GM12878 (cell line): ENCODE results near the gene NPAS1. TPM values are rescaled to one million over a fixed set of nuclear protein-coding genes. Genes with fewer than 3 reads are reported as not detected.

Experiments
- ATAC-seq: fragments of 200-7000 bp; cut with Tn5 transposase; 3 replicates; pipeline ENCODE4 v1.9.1; 2020; ENCODE audit warnings: mild to moderate bottlenecking, moderate library complexity
- BruUV-seq: library from RNA; stranded (reverse); fragments of 400-500 nt; replicated peaks from 2 replicates; lab custom pipeline; 2021; lab: Mats Ljungman, UMichigan
- CTCF ChIA-PET: fragments of 300-600 bp; sonication (Branson Sonifier 250); formaldehyde crosslinking; extraction: SDS; loops from one replicate; lab custom pipeline; 2021; ENCODE audit warnings: inconsistent platforms; lab: Yijun Ruan, JAX
- POLR2A ChIA-PET: fragments of 350-600 bp; formaldehyde crosslinking; extraction: SDS; loops from one replicate; lab custom pipeline; 2021; ENCODE audit warnings: inconsistent platforms; lab: Charles Lee
- RAD21 ChIA-PET: fragments of 300-600 bp; sonication (Branson Sonifier 250); formaldehyde crosslinking; loops from one replicate; lab custom pipeline; 2023; ENCODE audit warnings: antibody characterized with exemption; ENCODE audit not compliant: unreplicated experiment; lab: Charles Lee
- SMC1A ChIA-PET: fragments of 300-600 bp; sonication (Branson Sonifier 250); formaldehyde crosslinking; loops from one replicate; lab custom pipeline; 2023; ENCODE audit not compliant: unreplicated experiment, uncharacterized antibody; lab: Charles Lee
- DNase-seq: peaks from one replicate; pipeline ENCODE4 v3.0.0-alpha.2; 2011; ENCODE audit warnings: low read depth, low spot score
- FAIRE-seq: peaks from 3 replicates; lab custom pipeline; 2011; peaks lifted over from hg19 to GRCh38; lab: Jason Lieb, UNC
- H2AFZ ChIP-seq: 2 replicates; pipeline ENCODE4 v1.6.0; 2011; ENCODE audit warnings: low read depth, low read length, control low read depth; ENCODE audit not compliant: control insufficient read depth
- H3K27ac ChIP-seq: 2 replicates; pipeline ENCODE4 v1.5.1; 2011; ENCODE audit warnings: control low read depth; ENCODE audit not compliant: control insufficient read depth, insufficient read depth
- H3K27me3 ChIP-seq, 2 experiments: replicated peaks in 1 of 2; 2 replicates each; pipeline versions ENCODE4 v1.6.0 to v1.6.1; 2011; ENCODE audit warnings: low read length in 1 of 2; ENCODE audit not compliant: control insufficient read depth in 2 of 2, insufficient read depth in 2 of 2
- H3K36me3 ChIP-seq, 2 experiments: 2 replicates each; pipeline ENCODE4 v1.5.1; 2011; ENCODE audit warnings: low read length in 1 of 2; ENCODE audit not compliant: control insufficient read depth in 2 of 2, insufficient read depth in 2 of 2
- H3K4me1 ChIP-seq: 2 replicates; pipeline ENCODE4 v1.6.1; 2011; ENCODE audit warnings: mild to moderate bottlenecking, low read length, moderate library complexity, mixed read lengths; ENCODE audit not compliant: control insufficient read depth, insufficient read depth
- H3K4me2 ChIP-seq: 2 replicates; pipeline ENCODE4 v1.6.0; 2011; ENCODE audit warnings: control low read depth; ENCODE audit not compliant: control insufficient read depth, insufficient read depth
- H3K4me3 ChIP-seq: fragments of 200-600 bp; sonication (generic); 2 replicates; pipeline ENCODE4 v1.5.1; 2016
- H3K79me2 ChIP-seq: 2 replicates; pipeline ENCODE4 v1.6.0; 2011; ENCODE audit warnings: low read length; ENCODE audit not compliant: control insufficient read depth, insufficient read depth
- H3K9ac ChIP-seq: 2 replicates; pipeline ENCODE4 v1.8.0; 2011; ENCODE audit warnings: low read length, control low read depth, mixed read lengths; ENCODE audit not compliant: control insufficient read depth, insufficient read depth
- H3K9me3 ChIP-seq: replicated peaks from 3 replicates; pipeline ENCODE4 v1.5.1; 2011; ENCODE audit warnings: mild to moderate bottlenecking, low read length; ENCODE audit not compliant: control insufficient read depth, insufficient read depth
- H4K20me1 ChIP-seq: 2 replicates; pipeline ENCODE4 v1.6.0; 2011; ENCODE audit not compliant: control insufficient read depth, insufficient read depth
- DPF2 ChIP-seq: fragments of 450-650 bp; IDR thresholded peaks from 2 replicates; pipeline ENCODE4 v1.6.1; 2017; ENCODE audit warnings: mild to moderate bottlenecking
- NRF1 ChIP-seq: conservative IDR thresholded peaks from 2 replicates; pipeline ENCODE4 v1.6.1; 2011; ENCODE audit warnings: mild to moderate bottlenecking, low read depth, low read length, improper control_type of control experiment
- POU2F2 ChIP-seq: IDR thresholded peaks from 3 replicates; pipeline ENCODE4 v1.6.1; 2011; ENCODE audit warnings: low read depth, mild to moderate bottlenecking, low read length, borderline replicate concordance
- RAD21 ChIP-seq: IDR thresholded peaks from 2 replicates; pipeline ENCODE4 v1.6.1; 2011; ENCODE audit warnings: mild to moderate bottlenecking, low read depth, low read length, moderate library complexity; ENCODE audit not compliant: insufficient read depth
- RELA ChIP-seq: fragments of 450-650 bp; IDR thresholded peaks from 2 replicates; pipeline ENCODE4 v1.8.0; 2014; ENCODE audit warnings: borderline replicate concordance; ENCODE audit not compliant: partially characterized antibody
- YBX1 ChIP-seq: fragments of 450-650 bp; IDR thresholded peaks from 2 replicates; pipeline ENCODE4 v1.6.1; 2016; ENCODE audit warnings: antibody characterized with exemption
- YY1 ChIP-seq: IDR thresholded peaks from 2 replicates; pipeline ENCODE4 v1.6.1; 2011; ENCODE audit warnings: low read depth, mild to moderate bottlenecking, low read length
- ZBED1 ChIP-seq: IDR thresholded peaks from 2 replicates; pipeline ENCODE4 v1.6.1; 2016; ENCODE audit warnings: borderline replicate concordance
- WGBS: methylation state at CpG from one replicate; pipeline ENCODE4 v1.1.6; 2016; ENCODE audit warnings: low lambda C conversion rate; ENCODE audit not compliant: insufficient replicate concordance, insufficient coverage; ENCODE audit errors: missing lambda C conversion rate; 5-methylcytosine and 5-hydroxymethylcytosine counted together
- in situ Hi-C: fragments of 300-500 bp; cut with MboI; formaldehyde crosslinking; loops from 9 replicates; pipeline ENCODE4 v1.14.3; 2018; ENCODE audit warnings: mixed read lengths
- intact Hi-C: fragments of 100-400 bp; cut with micrococcal nuclease; formaldehyde crosslinking; loops from one replicate; pipeline ENCODE4 v1.14.2; 2022; ENCODE audit not compliant: unreplicated experiment
- polyA plus RNA-seq, 11 experiments: library from polyadenylated mRNA; depleted of rRNA in 4 of 11; unstranded in 6 of 11; stranded (reverse) in 5 of 11; fragments of >200 nt; fragmentation: Nextera tagmentation in 4 of 11; fragmentation: Illumina TruSeq in 1 of 11; extraction: Ambion mirVana in 4 of 11; extraction: Trizol in 1 of 11; gene quantifications; 1 replicate in 1 of 11; 2 replicates in 10 of 11; pipeline versions ENCODE4 v1.2.1 to v1.2.3, GENCODE V29; 2011 to 2016; ENCODE audit warnings: inconsistent platforms in 2 of 11, missing spikeins in 2 of 11, low read depth in 1 of 11
- total RNA-seq, 4 experiments: library from RNA; depleted of rRNA in 3 of 4; stranded (reverse); fragments of >200 nt in 3 of 4; fragmentation: Illumina TruSeq in 1 of 4; extraction: Trizol in 1 of 4; gene quantifications; 2 replicates each; pipeline versions ENCODE4 v1.2.1 to v1.2.3, GENCODE V29; 2013 to 2021

The NPAS1 gene
- total and polyA plus RNA-seq, 10 of the 15 experiments (the other 5 are each of a cell fraction or from before 2014, with no cell fraction given), result 0.14 to 0.72 (median 0.28) TPM; not detected in 3

GRCh38 chr19:47022541-47023447, 3.2 kb downstream of the NPAS1 start:
- DNase-seq (no peak), ATAC-seq (no peak), FAIRE-seq (no peak)
- Histone ChIP-seq H4K20me1 (peaks cover 3% of the 10 kb centered on the region; the same call in 1 of the 2 replicates), H3K27me3 (peaks cover 18 to 32% of the 10 kb centered on the region in 2 experiments), H3K79me2 (no peaks in the 10 kb centered on the region), H3K4me1 (no peaks in the 10 kb centered on the region), H3K36me3 (no peaks in the 10 kb centered on the region), H2AFZ (no peak overlapping the region), H3K4me2 (no peak overlapping the region), H3K4me3 (no peak overlapping the region), H3K9ac (no peak overlapping the region), H3K27ac (no peak overlapping the region), H3K9me3 (no peaks in the 10 kb centered on the region)
- TF ChIP-seq RAD21 (no peak), ZBED1 (no peak), RELA (no peak), DPF2 (no peak), YBX1 (no peak), NRF1 (no peak), POU2F2 (no peak), YY1 (no peak)
- 16% methylated on average over 33 of the region's 33 CpGs for WGBS
- ChIA-PET POLR2A (interaction anchor here (0.5 kb wide), 1 partner anchor 195 kb away, joined by 4 read pairs; no protein-coding TSS in a partner anchor), RAD21 (interaction anchor here (0.8 kb wide), 1 partner anchor 11 kb away, joined by 4 read pairs; no protein-coding TSS in a partner anchor), SMC1A (interaction anchor here (1.0 kb wide), 1 partner anchor 10 kb away, joined by 4 read pairs; no protein-coding TSS in a partner anchor), CTCF (interaction anchor here (1.0 to 2.0 kb wide), 3 partner anchors 9 to 14 kb away, joined by 3 to 11 read pairs (median 5); no protein-coding TSS in a partner anchor)
- BruUV-seq, result no TSS peak
- in situ Hi-C loops (no loop called here), intact Hi-C loops (no loop called here)
